K562 (cell line): ENCODE measurements around the gene ZNF804A. TPM values are rescaled to one million over a fixed set of nuclear protein-coding genes. Genes with fewer than 3 reads are reported as not detected.

ENCODE experiments used
- ATAC-seq: fragments of 200-7000 bp; cut with Tn5 transposase; 3 replicates; pipeline ENCODE4 v1.9.1; 2020; ENCODE audit warnings: moderate library complexity
- BruUV-seq: library from RNA; stranded (reverse); fragments of 400-500 nt; replicated peaks from 2 replicates; lab custom pipeline; 2021; lab: Mats Ljungman, UMichigan
- CTCF ChIA-PET: fragments of 300-600 bp; formaldehyde crosslinking; extraction: SDS; loops from one replicate; lab custom pipeline; 2021; ENCODE audit warnings: low intra/inter-chr PET ratio; lab: Yijun Ruan, JAX
- POLR2A ChIA-PET: fragments of 300-600, 350-650 bp; sonication (Branson Sonifier 250); formaldehyde crosslinking; extraction: SDS; loops from one replicate; lab custom pipeline; 2021; ENCODE audit warnings: antibody characterized with exemption, inconsistent platforms; lab: Yijun Ruan, JAX
- DNase-seq, 4 experiments: peaks; one replicate each; pipeline versions ENCODE4 v3.0.0 to v3.0.0-alpha.2; 2011 to 2018; ENCODE audit warnings: low spot score in 3 of 4, mixed read lengths in 3 of 4; ENCODE audit errors: extremely low read depth in 1 of 4
- FAIRE-seq: peaks from 2 replicates; lab custom pipeline; 2011; peaks lifted over from hg19 to GRCh38; lab: Jason Lieb, UNC
- H2AFZ ChIP-seq: 2 replicates; pipeline ENCODE4 v1.6.0; 2011; ENCODE audit warnings: low read depth, low read length, control low read depth, inconsistent platforms
- H3K27ac ChIP-seq: fragments of 200-600 bp; 3 replicates; pipeline ENCODE4 v1.8.0; 2011; ENCODE audit warnings: low read depth, mild to moderate bottlenecking, control low read depth, inconsistent platforms, low read length, moderate library complexity, mixed read lengths; ENCODE audit errors: extremely low read depth
- H3K27me3 ChIP-seq, 2 experiments: fragments of 300-600 bp in 1 of 2; 2 replicates in 1 of 2; 3 replicates in 1 of 2; pipeline versions ENCODE4 v1.6.0 to v1.8.0; 2011; ENCODE audit warnings: inconsistent platforms in 2 of 2, low read length in 2 of 2, mild to moderate bottlenecking in 1 of 2, mixed read lengths in 1 of 2, moderate library complexity in 1 of 2; ENCODE audit not compliant: control insufficient read depth in 2 of 2, insufficient read depth in 2 of 2
- H3K36me3 ChIP-seq: fragments of 300-600 bp; 3 replicates; pipeline ENCODE4 v1.8.0; 2011; ENCODE audit warnings: mild to moderate bottlenecking, low read length, inconsistent platforms; ENCODE audit not compliant: control insufficient read depth, insufficient read depth
- H3K4me1 ChIP-seq, 2 experiments: fragments of 200-600 bp in 1 of 2; replicated peaks in 1 of 2; 2 replicates in 1 of 2; 3 replicates in 1 of 2; pipeline versions ENCODE4 v1.5.1 to v1.8.0; 2011; ENCODE audit warnings: inconsistent platforms in 2 of 2, low read length in 2 of 2, mild to moderate bottlenecking in 1 of 2, mixed read lengths in 1 of 2, moderate library complexity in 1 of 2; ENCODE audit not compliant: control insufficient read depth in 2 of 2, insufficient read depth in 2 of 2
- H3K4me2 ChIP-seq: 2 replicates; pipeline ENCODE4 v1.6.1; 2011; ENCODE audit warnings: low read length, control low read depth, inconsistent platforms, mixed read lengths; ENCODE audit not compliant: insufficient read depth
- H3K4me3 ChIP-seq: fragments of 200-600 bp; sonication (generic), shearing (Covaris generic); 2 replicates; pipeline ENCODE4 v1.5.1; 2016; ENCODE audit warnings: control low read depth, inconsistent platforms
- H3K79me2 ChIP-seq: fragments of 200-600 bp; 3 replicates; pipeline ENCODE4 v1.8.0; 2011; ENCODE audit warnings: low read length, inconsistent platforms; ENCODE audit not compliant: control insufficient read depth, insufficient read depth
- H3K9ac ChIP-seq, 2 experiments: 2 replicates each; pipeline versions ENCODE4 v1.6.0 to v1.6.1; 2011; ENCODE audit warnings: low read depth in 2 of 2, low read length in 2 of 2, control low read depth in 1 of 2, inconsistent platforms in 1 of 2, mild to moderate bottlenecking in 1 of 2, mixed read lengths in 1 of 2; ENCODE audit not compliant: insufficient read depth in 1 of 2
- H3K9me1 ChIP-seq: one replicate; pipeline ENCODE4 v1.6.0; 2011; ENCODE audit warnings: inconsistent platforms, mild to moderate bottlenecking, low read length, moderate library complexity; ENCODE audit not compliant: control insufficient read depth, insufficient read depth
- H3K9me3 ChIP-seq: replicated peaks from 2 replicates; pipeline ENCODE4 v1.5.1; 2011; ENCODE audit warnings: low read depth, low read length, inconsistent platforms; ENCODE audit not compliant: control insufficient read depth, insufficient read depth
- H4K20me1 ChIP-seq: replicated peaks from 2 replicates; pipeline ENCODE4 v1.6.1; 2011; ENCODE audit warnings: low read length, inconsistent platforms, mixed read lengths; ENCODE audit not compliant: control insufficient read depth, insufficient read depth
- CBFA2T2 ChIP-seq: fragments of 450-650 bp; conservative IDR thresholded peaks from 2 replicates; pipeline ENCODE4 v1.6.1; 2017; ENCODE audit warnings: mild to moderate bottlenecking
- CREM ChIP-seq: IDR thresholded peaks from 2 replicates; pipeline ENCODE4 v1.6.1; 2014; ENCODE audit warnings: antibody characterized with exemption, low read depth
- ELF1 ChIP-seq: fragments of 200-800 bp; sonication (Bioruptor generic); IDR thresholded peaks from 2 replicates; pipeline ENCODE4 v1.6.1; 2016; ENCODE audit warnings: missing genetic modification characterization, missing compliant biosample characterization
- FOXM1 ChIP-seq, 2 experiments: fragments of 450-650 bp in 1 of 2; sonication (generic) in 1 of 2; formaldehyde crosslinking in 1 of 2; IDR thresholded peaks; 2 replicates each; pipeline versions ENCODE4 v1.6.1 to v1.9.0; 2017 to 2022; ENCODE audit warnings: low read depth in 2 of 2, mild to moderate bottlenecking in 2 of 2, missing genetic modification reagents in 1 of 2, moderate library complexity in 1 of 2
- HNRNPL ChIP-seq: fragments of 200-400 bp; formaldehyde crosslinking; IDR thresholded peaks from 2 replicates; pipeline ENCODE4 v1.6.1; 2017; ENCODE audit warnings: low read depth, mild to moderate bottlenecking, low read length
- RBM39 ChIP-seq: fragments of 200-400 bp; formaldehyde crosslinking; optimal IDR thresholded peaks from 2 replicates; pipeline ENCODE3; 2018; ENCODE audit warnings: low read depth, low read length
- TRIM24 ChIP-seq, 2 experiments: fragments of 450-650 bp; IDR thresholded peaks; 2 replicates each; pipeline ENCODE4 v1.6.1; 2016
- ZNF143 ChIP-seq: sonication (generic); formaldehyde crosslinking; IDR thresholded peaks from 2 replicates; pipeline ENCODE4 v1.9.0; 2022; ENCODE audit warnings: mild to moderate bottlenecking, missing genetic modification reagents
- ZNF583 ChIP-seq: fragments of 250-450 bp; sonication (Bioruptor Pico); IDR thresholded peaks from 2 replicates; pipeline ENCODE4 v1.4.0; 2020
- WGBS: fragments of 100-300 bp; shearing (Covaris generic); methylation state at CpG from one replicate; pipeline ENCODE4 v1.1.6; 2016; ENCODE audit warnings: low coverage, mixed read lengths; ENCODE audit not compliant: insufficient coverage; ENCODE audit errors: missing lambda C conversion rate; 5-methylcytosine and 5-hydroxymethylcytosine counted together
- in situ Hi-C: fragments of 300-500 bp; cut with MboI; formaldehyde crosslinking; loops from 4 replicates; pipeline ENCODE4 v1.15.0; 2018; ENCODE audit warnings: inconsistent platforms, mixed read lengths
- intact Hi-C: fragments of 100-400 bp; cut with micrococcal nuclease; formaldehyde crosslinking; loops from 2 replicates; pipeline ENCODE4 v1.14.2; 2022
- polyA plus RNA-seq, 8 experiments: library from polyadenylated mRNA; depleted of rRNA in 4 of 8; stranded (reverse) in 5 of 8; unstranded in 3 of 8; fragments of >200 nt; fragmentation: Nextera tagmentation in 2 of 8; fragmentation: Illumina TruSeq in 1 of 8; extraction: Ambion mirVana in 2 of 8; extraction: Trizol in 1 of 8; gene quantifications; 2 replicates each; pipeline versions ENCODE4 v1.2.1 to v1.2.3, GENCODE V29; 2011 to 2014; ENCODE audit warnings: inconsistent platforms in 1 of 8, missing spikeins in 1 of 8
- total RNA-seq, 7 experiments: library from RNA; depleted of rRNA in 6 of 7; stranded (reverse); fragments of >200 nt in 6 of 7; fragmentation: Illumina TruSeq in 2 of 7; extraction: Trizol in 2 of 7; gene quantifications; 2 replicates each; pipeline versions ENCODE4 v1.2.1 to v1.2.3, GENCODE V29; 2011 to 2021; ENCODE audit warnings: low replicate concordance in 1 of 7
- TF ChIP-seq, protein P1 (sequence below): fragments of 450-650 bp; formaldehyde crosslinking; conservative IDR thresholded peaks from 2 replicates; pipeline ENCODE4 v1.4.0; 2022; ENCODE audit warnings: mild to moderate bottlenecking, missing genetic modification characterization
- TF ChIP-seq, protein P2 (sequence below), 2 experiments: fragments of 250-450 bp in 1 of 2; fragments of 450-650 bp in 1 of 2; sonication (Bioruptor Pico) in 1 of 2; IDR thresholded peaks; 2 replicates each; pipeline versions ENCODE4 v1.6.1 to v1.8.0; 2016 to 2021; ENCODE audit warnings: mild to moderate bottlenecking in 2 of 2, moderate library complexity in 2 of 2, missing compliant biosample characterization in 1 of 2, missing genetic modification characterization in 1 of 2
- TF ChIP-seq, protein P3 (sequence below): fragments of 250-450 bp; sonication (Bioruptor Pico); IDR thresholded peaks from 2 replicates; pipeline ENCODE4 v1.8.0; 2022; ENCODE audit warnings: inconsistent platforms, mild to moderate bottlenecking, moderate library complexity, borderline replicate concordance
- TF ChIP-seq, protein P4 (sequence below), 2 experiments: fragments of 450-650 bp; conservative IDR thresholded peaks; 2 replicates each; pipeline ENCODE4 v1.6.1; 2017; ENCODE audit warnings: mild to moderate bottlenecking in 2 of 2, moderate library complexity in 2 of 2

ZNF804A gene
- total and polyA plus RNA-seq, 9 of the 15 experiments (the other 6 are each of a cell fraction or from before 2014, with no cell fraction given) = 0.01 to 1.2 (median 0.73) TPM

DNA sequence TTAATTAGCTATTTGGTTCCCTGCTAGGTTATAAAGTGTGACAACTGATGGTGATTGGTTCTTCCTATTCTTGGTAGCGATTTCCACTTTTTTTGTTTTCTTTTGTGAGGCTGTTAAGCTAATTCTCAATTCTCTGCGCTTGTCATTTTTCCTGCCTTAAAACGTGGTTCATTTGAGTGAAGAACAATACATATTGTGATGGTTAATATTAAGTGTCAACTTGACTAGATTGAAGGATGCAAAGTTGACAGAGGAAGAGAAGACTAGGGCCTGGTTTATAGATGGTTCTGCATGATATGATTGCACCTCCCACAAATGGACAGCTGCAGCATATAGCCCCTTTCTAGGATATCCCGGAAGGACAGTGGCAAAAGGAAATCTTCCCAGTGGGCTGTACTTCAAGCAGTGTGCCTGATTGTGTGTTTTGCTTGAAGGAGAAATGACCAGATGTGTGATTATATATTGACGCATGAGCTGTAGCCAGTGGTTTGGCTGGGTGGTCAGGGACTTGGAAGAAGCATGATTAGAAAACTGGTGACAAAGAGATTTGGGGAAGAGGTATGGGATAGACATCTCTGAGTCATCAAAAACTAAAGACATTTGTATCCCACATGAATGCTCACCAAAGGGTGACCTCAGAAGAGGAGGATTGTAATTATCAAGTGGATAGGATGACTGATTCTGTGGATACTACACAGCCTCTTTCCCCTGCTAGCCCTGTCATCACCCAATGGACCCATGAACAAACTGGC, 39.4 kb upstream of the ZNF804A start:
- Histone ChIP-seq H3K79me2 (no peaks in the 10 kb centered on the region), H3K4me3 (no peak overlapping the region), H3K27me3 (no peaks in the 10 kb centered on the region), H3K36me3 (no peaks in the 10 kb centered on the region), H3K9me1 (no peaks in the 10 kb centered on the region), H3K4me2 (no peak overlapping the region), H3K4me1 (peaks cover 0 to 6% of the 10 kb centered on the region in 2 experiments; a peak in 1 of 5 replicates), H2AFZ (no peak overlapping the region), H3K9me3 (no peaks in the 10 kb centered on the region), H3K27ac (no peak overlapping the region), H3K9ac (no peak overlapping the region), H4K20me1 (no peaks in the 10 kb centered on the region)
- ATAC-seq (no peak), FAIRE-seq (no peak), DNase-seq (no peak)
- CTCF ChIA-PET = no interaction called here
- BruUV-seq = no TSS peak
- TF ChIP-seq FOXM1 (IDR thresholded peaks at IDR 0.05; ENCODE audit: low read depth) (no peak), FOXM1 (CRISPR knock-in tag; IDR thresholded peaks at IDR 0.05; ENCODE audit: low read depth) (no peak), ELF1 (tag) (no peak), ZNF143 (no peak), RBM39 (no peak), CBFA2T2 (no peak), TRIM24 (IDR thresholded peaks at IDR 0.05) (no peak), CREM (no peak), HNRNPL (no peak), ZNF583 (CRISPR knock-in tag) (no peak)
- TF ChIP-seq, protein P1, sequence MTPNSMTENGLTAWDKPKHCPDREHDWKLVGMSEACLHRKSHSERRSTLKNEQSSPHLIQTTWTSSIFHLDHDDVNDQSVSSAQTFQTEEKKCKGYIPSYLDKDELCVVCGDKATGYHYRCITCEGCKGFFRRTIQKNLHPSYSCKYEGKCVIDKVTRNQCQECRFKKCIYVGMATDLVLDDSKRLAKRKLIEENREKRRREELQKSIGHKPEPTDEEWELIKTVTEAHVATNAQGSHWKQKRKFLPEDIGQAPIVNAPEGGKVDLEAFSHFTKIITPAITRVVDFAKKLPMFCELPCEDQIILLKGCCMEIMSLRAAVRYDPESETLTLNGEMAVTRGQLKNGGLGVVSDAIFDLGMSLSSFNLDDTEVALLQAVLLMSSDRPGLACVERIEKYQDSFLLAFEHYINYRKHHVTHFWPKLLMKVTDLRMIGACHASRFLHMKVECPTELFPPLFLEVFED (CRISPR knock-in tag) = no peak
- TF ChIP-seq, protein P2, sequence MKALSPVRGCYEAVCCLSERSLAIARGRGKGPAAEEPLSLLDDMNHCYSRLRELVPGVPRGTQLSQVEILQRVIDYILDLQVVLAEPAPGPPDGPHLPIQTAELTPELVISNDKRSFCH (CRISPR knock-in tag; IDR thresholded peaks at IDR 0.05) = no peak
- TF ChIP-seq, protein P2 (tag; IDR thresholded peaks at IDR 0.05) = no peak
- TF ChIP-seq, protein P3, sequence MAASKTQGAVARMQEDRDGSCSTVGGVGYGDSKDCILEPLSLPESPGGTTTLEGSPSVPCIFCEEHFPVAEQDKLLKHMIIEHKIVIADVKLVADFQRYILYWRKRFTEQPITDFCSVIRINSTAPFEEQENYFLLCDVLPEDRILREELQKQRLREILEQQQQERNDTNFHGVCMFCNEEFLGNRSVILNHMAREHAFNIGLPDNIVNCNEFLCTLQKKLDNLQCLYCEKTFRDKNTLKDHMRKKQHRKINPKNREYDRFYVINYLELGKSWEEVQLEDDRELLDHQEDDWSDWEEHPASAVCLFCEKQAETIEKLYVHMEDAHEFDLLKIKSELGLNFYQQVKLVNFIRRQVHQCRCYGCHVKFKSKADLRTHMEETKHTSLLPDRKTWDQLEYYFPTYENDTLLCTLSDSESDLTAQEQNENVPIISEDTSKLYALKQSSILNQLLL (CRISPR knock-in tag) = no peak
- TF ChIP-seq, protein P4, sequence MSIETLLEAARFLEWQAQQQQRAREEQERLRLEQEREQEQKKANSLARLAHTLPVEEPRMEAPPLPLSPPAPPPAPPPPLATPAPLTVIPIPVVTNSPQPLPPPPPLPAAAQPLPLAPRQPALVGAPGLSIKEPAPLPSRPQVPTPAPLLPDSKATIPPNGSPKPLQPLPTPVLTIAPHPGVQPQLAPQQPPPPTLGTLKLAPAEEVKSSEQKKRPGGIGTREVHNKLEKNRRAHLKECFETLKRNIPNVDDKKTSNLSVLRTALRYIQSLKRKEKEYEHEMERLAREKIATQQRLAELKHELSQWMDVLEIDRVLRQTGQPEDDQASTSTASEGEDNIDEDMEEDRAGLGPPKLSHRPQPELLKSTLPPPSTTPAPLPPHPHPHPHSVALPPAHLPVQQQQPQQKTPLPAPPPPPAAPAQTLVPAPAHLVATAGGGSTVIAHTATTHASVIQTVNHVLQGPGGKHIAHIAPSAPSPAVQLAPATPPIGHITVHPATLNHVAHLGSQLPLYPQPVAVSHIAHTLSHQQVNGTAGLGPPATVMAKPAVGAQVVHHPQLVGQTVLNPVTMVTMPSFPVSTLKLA (conservative IDR thresholded peaks at IDR 0.05) = no peak
- WGBS = 5% methylated on average over 5 of the region's 5 CpGs
- intact Hi-C loops (no loop called here), in situ Hi-C loops (no loop called here)
- POLR2A ChIA-PET = interaction anchor here (1.3 kb wide), 1 partner anchor 73 kb away, joined by 3 read pairs; no protein-coding TSS in a partner anchor
